HEK293 (cell line): ENCODE results near the gene INPP5A.

Experiments used
- MYNN ChIP-seq: fragments of 450-650 bp; formaldehyde crosslinking; IDR thresholded peaks from 2 replicates; pipeline ENCODE4 v1.5.1; 2016; ENCODE audit warnings: missing biosample characterization, missing genetic modification characterization, borderline replicate concordance
- SP3 ChIP-seq: fragments of 450-650 bp; formaldehyde crosslinking; IDR thresholded peaks from 2 replicates; pipeline ENCODE4 v1.5.1; 2016; ENCODE audit warnings: missing biosample characterization, missing genetic modification characterization
- ZEB2 ChIP-seq: fragments of 450-650 bp; formaldehyde crosslinking; IDR thresholded peaks from 2 replicates; pipeline ENCODE4 v1.5.1; 2016; ENCODE audit warnings: missing biosample characterization, missing genetic modification characterization
- ZNF24 ChIP-seq: fragments of 450-650 bp; formaldehyde crosslinking; IDR thresholded peaks from 2 replicates; pipeline ENCODE4 v1.5.1; 2016; ENCODE audit warnings: missing biosample characterization, missing genetic modification characterization
- ZNF629 ChIP-seq: fragments of 450-650 bp; formaldehyde crosslinking; IDR thresholded peaks from 2 replicates; pipeline ENCODE4 v1.5.1; 2017; ENCODE audit warnings: missing biosample characterization, missing genetic modification characterization
- ZNF768 ChIP-seq: fragments of 450-650 bp; formaldehyde crosslinking; IDR thresholded peaks from 2 replicates; pipeline ENCODE4 v1.5.1; 2018; ENCODE audit warnings: missing biosample characterization, mild to moderate bottlenecking, missing genetic modification characterization
- TF ChIP-seq, protein P1 (sequence below): fragments of 450-650 bp; formaldehyde crosslinking; IDR thresholded peaks from 2 replicates; pipeline ENCODE4 v1.5.1; 2016; ENCODE audit warnings: missing biosample characterization, missing genetic modification characterization
- TF ChIP-seq, protein P2 (sequence below): fragments of 450-650 bp; formaldehyde crosslinking; IDR thresholded peaks from 2 replicates; pipeline ENCODE4 v1.5.1; 2017; ENCODE audit warnings: missing biosample characterization, missing genetic modification characterization
- TF ChIP-seq, protein P3 (sequence below): fragments of 450-650 bp; formaldehyde crosslinking; conservative IDR thresholded peaks from 2 replicates; pipeline ENCODE4 v1.5.1; 2016; ENCODE audit warnings: low read depth, missing biosample characterization, missing genetic modification characterization

DNA sequence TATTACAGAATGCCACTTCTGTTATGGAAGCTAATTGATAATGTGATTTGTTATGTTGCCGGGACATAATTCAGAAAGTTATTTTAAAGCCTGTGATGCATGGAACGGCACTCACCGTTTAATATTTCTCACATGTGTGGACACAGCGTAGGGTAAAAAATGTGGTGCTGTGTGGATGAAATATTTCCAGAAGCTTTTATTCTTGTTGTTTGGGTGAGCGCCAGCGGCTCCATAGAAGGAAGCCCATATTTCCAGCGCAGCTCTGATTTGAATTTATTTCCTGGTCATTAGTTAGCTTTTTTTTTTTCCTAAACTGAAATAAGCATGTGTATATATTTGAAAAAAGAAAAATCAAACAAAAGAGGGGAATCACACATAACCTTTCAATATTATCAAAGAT lies 268.5 kb downstream of the INPP5A start:
- no peak for TF ChIP-seq SP3
- TF ChIP-seq MYNN (tag by site-specific recombination) = no peak
- TF ChIP-seq, protein P1, sequence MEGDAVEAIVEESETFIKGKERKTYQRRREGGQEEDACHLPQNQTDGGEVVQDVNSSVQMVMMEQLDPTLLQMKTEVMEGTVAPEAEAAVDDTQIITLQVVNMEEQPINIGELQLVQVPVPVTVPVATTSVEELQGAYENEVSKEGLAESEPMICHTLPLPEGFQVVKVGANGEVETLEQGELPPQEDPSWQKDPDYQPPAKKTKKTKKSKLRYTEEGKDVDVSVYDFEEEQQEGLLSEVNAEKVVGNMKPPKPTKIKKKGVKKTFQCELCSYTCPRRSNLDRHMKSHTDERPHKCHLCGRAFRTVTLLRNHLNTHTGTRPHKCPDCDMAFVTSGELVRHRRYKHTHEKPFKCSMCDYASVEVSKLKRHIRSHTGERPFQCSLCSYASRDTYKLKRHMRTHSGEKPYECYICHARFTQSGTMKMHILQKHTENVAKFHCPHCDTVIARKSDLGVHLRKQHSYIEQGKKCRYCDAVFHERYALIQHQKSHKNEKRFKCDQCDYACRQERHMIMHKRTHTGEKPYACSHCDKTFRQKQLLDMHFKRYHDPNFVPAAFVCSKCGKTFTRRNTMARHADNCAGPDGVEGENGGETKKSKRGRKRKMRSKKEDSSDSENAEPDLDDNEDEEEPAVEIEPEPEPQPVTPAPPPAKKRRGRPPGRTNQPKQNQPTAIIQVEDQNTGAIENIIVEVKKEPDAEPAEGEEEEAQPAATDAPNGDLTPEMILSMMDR (tag by site-specific recombination) = no peak
- TF ChIP-seq, protein P2, sequence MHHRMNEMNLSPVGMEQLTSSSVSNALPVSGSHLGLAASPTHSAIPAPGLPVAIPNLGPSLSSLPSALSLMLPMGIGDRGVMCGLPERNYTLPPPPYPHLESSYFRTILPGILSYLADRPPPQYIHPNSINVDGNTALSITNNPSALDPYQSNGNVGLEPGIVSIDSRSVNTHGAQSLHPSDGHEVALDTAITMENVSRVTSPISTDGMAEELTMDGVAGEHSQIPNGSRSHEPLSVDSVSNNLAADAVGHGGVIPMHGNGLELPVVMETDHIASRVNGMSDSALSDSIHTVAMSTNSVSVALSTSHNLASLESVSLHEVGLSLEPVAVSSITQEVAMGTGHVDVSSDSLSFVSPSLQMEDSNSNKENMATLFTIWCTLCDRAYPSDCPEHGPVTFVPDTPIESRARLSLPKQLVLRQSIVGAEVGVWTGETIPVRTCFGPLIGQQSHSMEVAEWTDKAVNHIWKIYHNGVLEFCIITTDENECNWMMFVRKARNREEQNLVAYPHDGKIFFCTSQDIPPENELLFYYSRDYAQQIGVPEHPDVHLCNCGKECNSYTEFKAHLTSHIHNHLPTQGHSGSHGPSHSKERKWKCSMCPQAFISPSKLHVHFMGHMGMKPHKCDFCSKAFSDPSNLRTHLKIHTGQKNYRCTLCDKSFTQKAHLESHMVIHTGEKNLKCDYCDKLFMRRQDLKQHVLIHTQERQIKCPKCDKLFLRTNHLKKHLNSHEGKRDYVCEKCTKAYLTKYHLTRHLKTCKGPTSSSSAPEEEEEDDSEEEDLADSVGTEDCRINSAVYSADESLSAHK (tag by site-specific recombination) = no peak
- TF ChIP-seq ZNF768 (tag by site-specific recombination) = no peak
- TF ChIP-seq ZNF629 = no peak
- TF ChIP-seq ZEB2 (tag by site-specific recombination) = no peak
- TF ChIP-seq, protein P3, sequence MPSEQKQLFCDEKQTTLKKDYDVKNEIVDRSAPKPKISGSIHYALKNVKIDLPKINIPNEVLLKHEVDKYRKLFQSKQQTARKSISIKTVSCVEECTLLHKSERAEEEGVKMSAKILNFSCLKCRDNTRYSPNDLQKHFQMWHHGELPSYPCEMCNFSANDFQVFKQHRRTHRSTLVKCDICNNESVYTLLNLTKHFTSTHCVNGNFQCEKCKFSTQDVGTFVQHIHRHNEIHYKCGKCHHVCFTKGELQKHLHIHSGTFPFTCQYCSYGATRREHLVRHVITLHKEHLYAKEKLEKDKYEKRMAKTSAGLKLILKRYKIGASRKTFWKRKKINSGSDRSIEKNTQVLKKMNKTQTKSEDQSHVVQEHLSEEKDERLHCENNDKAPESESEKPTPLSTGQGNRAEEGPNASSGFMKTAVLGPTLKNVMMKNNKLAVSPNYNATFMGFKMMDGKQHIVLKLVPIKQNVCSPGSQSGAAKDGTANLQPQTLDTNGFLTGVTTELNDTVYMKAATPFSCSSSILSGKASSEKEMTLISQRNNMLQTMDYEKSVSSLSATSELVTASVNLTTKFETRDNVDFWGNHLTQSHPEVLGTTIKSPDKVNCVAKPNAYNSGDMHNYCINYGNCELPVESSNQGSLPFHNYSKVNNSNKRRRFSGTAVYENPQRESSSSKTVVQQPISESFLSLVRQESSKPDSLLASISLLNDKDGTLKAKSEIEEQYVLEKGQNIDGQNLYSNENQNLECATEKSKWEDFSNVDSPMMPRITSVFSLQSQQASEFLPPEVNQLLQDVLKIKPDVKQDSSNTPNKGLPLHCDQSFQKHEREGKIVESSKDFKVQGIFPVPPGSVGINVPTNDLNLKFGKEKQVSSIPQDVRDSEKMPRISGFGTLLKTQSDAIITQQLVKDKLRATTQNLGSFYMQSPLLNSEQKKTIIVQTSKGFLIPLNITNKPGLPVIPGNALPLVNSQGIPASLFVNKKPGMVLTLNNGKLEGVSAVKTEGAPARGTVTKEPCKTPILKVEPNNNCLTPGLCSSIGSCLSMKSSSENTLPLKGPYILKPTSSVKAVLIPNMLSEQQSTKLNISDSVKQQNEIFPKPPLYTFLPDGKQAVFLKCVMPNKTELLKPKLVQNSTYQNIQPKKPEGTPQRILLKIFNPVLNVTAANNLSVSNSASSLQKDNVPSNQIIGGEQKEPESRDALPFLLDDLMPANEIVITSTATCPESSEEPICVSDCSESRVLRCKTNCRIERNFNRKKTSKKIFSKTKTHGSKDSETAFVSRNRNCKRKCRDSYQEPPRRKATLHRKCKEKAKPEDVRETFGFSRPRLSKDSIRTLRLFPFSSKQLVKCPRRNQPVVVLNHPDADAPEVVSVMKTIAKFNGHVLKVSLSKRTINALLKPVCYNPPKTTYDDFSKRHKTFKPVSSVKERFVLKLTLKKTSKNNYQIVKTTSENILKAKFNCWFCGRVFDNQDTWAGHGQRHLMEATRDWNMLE (tag by site-specific recombination) = no peak
- no peak for TF ChIP-seq ZNF24 (tag by site-specific recombination)
